Raji (cell line): ENCODE results near the gene ADAMTS3.

Source experiments
- POLR2A ChIP-seq: IDR thresholded peaks from 2 replicates; pipeline ENCODE4 v1.6.1; 2011; ENCODE audit warnings: low read depth, low read length, control low read depth; ENCODE audit not compliant: insufficient read depth

The ADAMTS3 gene

DNA sequence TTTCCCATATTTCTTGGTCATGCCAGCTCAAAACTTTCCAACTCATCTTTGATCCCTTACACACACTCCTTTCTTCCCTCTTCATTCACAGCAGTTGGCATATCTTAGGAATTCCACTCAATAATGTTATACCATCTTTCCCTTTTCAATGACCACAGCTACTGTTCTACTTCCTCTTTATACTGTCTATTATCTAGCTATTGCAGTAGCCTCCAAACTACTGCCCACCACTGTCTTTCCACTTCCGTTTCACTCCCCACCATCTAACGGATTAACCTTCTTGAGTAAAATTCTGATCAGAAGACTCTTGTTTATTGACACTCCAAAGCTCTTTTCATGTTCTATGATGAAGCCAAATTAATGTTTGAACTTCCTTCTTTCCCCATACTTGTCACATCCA lies 55.8 kb downstream of the ADAMTS3 start:
- TF ChIP-seq POLR2A: no peak

- TF ChIP-seq POLR2A: no peak
These were observed 61.1 kb downstream of the ADAMTS3 start for GRCh38 chr4:72507860-72508419.

GRCh38 chr4:72507167-72507566 lies 61.9 kb downstream of the ADAMTS3 start:
- no peak for TF ChIP-seq POLR2A

- no peak for TF ChIP-seq POLR2A
These were observed 63.7 kb downstream of the ADAMTS3 start for GRCh38 chr4:72505314-72505744.

DNA sequence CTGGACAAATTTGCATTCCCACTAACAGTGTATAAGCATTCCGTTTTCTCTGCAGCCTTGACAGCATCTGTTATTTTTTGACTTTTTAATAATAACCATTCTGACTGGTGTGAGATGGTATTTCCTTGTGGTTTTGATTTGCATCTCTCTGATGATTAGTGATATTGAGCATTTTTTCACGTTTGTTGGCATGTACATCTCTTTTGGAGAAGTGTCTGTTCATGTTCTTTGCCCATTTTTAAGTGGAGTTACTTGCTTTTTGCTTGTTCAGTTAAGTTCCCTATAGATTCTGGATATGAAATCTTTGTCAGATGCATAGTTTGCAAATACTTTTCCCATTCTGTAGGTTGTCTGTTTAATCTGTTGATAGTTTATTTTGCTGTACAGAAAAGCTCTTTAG lies 68.8 kb downstream of the ADAMTS3 start:
- TF ChIP-seq POLR2A: no peak

- TF ChIP-seq POLR2A: no peak
These were observed 72.9 kb downstream of the ADAMTS3 start for GRCh38 chr4:72496119-72496518.

DNA sequence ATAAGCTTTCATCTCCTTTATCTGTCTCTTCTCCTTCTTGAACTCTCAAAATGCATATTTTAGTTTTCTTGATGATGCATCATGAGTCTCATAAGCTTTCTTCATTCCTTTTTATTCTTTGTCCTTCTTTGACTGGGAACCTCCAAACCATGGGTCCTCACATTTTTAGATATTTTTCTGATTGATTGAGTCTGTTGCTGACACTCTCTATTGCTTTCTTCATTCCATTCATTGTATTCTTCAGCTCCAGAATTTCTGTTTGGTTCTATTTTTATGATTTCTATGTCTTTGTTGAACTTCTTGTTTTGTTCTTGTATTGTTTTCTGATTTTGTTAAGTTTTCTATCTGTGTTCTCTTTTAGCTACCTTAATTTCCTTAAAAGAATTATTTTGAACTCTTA lies 74.9 kb downstream of the ADAMTS3 start:
- TF ChIP-seq POLR2A: no peak

GRCh38 chr4:72489267-72489666 lies 79.8 kb downstream of the ADAMTS3 start:
- no peak for TF ChIP-seq POLR2A

GRCh38 chr4:72486991-72487390 lies 82.0 kb downstream of the ADAMTS3 start:
- TF ChIP-seq POLR2A: no peak

GRCh38 chr4:72484981-72485380 lies 84.0 kb downstream of the ADAMTS3 start:
- TF ChIP-seq POLR2A: no peak

GRCh38 chr4:72473434-72473900 lies 95.6 kb downstream of the ADAMTS3 start:
- no peak for TF ChIP-seq POLR2A

DNA sequence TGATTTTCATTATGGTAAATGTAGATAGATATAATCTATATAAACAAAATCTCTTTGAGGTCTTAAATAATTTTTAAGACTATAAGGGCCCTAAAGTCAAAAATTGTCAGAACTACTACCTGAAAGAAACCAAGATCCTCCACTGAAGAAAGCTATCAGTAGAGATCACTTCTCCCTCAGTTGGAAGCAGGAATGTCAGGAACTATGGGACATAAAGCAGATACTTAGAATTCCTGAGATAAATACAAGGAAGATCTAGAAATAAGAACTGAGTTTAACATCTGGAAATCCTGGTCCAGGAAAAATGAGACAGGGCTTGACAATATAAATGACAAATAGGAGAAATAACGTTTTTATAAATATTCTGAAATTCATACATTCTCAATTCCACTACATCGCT lies 97.2 kb downstream of the ADAMTS3 start:
- no peak for TF ChIP-seq POLR2A

DNA sequence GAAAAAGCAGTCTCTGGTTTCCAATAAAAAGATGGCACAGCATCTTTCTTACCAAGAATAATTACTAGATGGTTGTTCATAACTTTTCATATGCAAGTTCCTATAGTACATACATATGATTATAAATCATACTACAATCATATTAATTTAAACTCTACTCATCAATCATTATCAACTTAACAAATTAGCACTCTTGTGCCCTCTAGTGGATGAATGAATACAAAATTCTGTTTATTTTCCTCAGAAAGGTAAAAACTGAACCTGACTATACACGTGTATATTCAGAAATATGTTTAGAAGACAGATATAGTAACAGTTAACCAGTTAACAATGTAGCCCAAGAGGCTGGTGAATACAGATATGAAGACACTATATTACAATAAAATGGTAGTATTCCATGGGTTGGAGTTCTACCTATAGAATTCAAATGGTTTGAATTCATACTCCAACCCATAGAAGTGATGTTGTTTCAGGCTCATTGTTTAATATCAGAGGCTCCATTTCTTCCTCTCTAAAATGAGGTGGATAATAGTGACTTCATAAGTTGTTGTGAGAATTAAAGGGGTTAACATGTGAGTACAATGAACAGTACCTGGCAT lies 100.0 kb downstream of the ADAMTS3 start:
- TF ChIP-seq POLR2A: no peak

- TF ChIP-seq POLR2A: no peak
These were observed 101.4 kb downstream of the ADAMTS3 start for GRCh38 chr4:72467633-72468032.

- no peak for TF ChIP-seq POLR2A
These were observed 105.3 kb downstream of the ADAMTS3 start for GRCh38 chr4:72463724-72464123.

GRCh38 chr4:72457158-72457557 lies 111.9 kb downstream of the ADAMTS3 start:
- TF ChIP-seq POLR2A: no peak

DNA sequence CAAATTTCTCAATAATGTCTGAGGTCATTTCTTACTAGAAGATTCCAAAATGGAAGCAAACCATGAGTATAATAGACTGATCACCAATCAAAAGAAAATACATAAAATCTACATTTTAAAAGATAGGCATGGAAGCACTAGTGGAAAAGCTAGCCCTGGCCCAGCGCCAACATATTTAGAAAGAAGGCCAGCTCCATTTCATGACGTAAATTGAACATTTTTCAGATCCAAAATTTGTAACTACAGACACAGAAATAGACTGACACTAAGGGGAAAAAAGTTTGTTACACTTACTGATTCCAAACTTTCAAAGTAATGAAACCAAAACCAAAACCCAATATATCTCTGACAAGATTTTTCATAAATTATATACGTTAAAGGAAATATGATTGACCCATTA lies 117.7 kb downstream of the ADAMTS3 start:
- no peak for TF ChIP-seq POLR2A
